ENCODE results near the gene RBM33. TPM values are rescaled to one million over a fixed set of nuclear protein-coding genes. Genes with fewer than 3 reads are reported as not detected.

Gene RBM33
- total and polyA plus RNA-seq, 10 of the 15 experiments (the other 5 are each of a cell fraction or from before 2014, with no cell fraction given): 4.7 to 67.2 (median 24.3) TPM

DNA sequence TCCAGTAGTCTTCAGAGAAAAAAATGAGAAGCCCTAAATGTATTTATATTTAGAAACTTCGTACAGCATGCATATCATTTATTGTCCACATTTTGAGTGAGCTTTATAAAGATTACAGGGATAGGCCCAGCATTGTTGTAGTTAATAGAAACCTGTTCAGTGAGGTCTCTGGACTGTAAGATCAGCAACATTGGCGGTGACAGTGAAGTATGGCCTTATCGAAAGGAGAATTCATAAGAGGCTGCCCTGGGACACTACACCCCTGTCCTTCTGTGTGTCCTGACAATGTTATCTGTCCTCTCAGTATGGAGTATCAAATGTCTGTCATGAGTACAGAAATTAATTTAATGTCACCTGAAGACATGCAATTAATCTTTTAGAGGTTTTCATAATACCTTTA lies 110.6 kb downstream of the RBM33 start:
- Histone ChIP-seq H3K27me3 (replicated peaks in 1 of 2; ENCODE audit: control insufficient read depth in 2 of 2, insufficient read depth in 2 of 2, low read length in 1 of 2) (no peaks in the 10 kb centered on the region), H3K9ac (ENCODE audit: control insufficient read depth, insufficient read depth, low read length) (no peak overlapping the region), H3K4me1 (ENCODE audit: control insufficient read depth, insufficient read depth, low read length) (peaks cover 48% of the 10 kb centered on the region), H3K36me3 (ENCODE audit: control insufficient read depth in 2 of 2, insufficient read depth in 2 of 2, low read length in 1 of 2) (peaks cover 8 to 10% of the 10 kb centered on the region in 2 experiments), H3K9me3 (replicated peaks; ENCODE audit: control insufficient read depth, insufficient read depth, low read length) (peaks cover 4% of the 10 kb centered on the region; the same call in 2 of the 3 replicates), H3K4me2 (ENCODE audit: control insufficient read depth, insufficient read depth) (peak overlapping the region; percentile 28), H2AFZ (ENCODE audit: control insufficient read depth, low read depth, low read length) (no peak overlapping the region), H4K20me1 (ENCODE audit: control insufficient read depth, insufficient read depth) (no peaks in the 10 kb centered on the region), H3K79me2 (ENCODE audit: control insufficient read depth, insufficient read depth, low read length) (peaks cover 75% of the 10 kb centered on the region), H3K4me3 (peak overlapping the region; percentile 30; the same call in 1 of the 2 replicates), H3K27ac (ENCODE audit: control insufficient read depth, insufficient read depth) (0 out of 2 replicates have a peak overlapping the region, but pooled peaks have one; percentile 7)
- CTCF ChIA-PET: interaction anchor here (1.1 to 3.9 kb wide), 2 partner anchors 9 to 156 kb away, joined by 6 to 15 read pairs; no protein-coding TSS in a partner anchor
- SMC1A ChIA-PET (ENCODE audit: uncharacterized antibody, unreplicated experiment): interaction anchor here (0.9 to 1.6 kb wide), 7 partner anchors 9 to 158 kb away, joined by 3 to 7 read pairs (median 5); no protein-coding TSS in a partner anchor
- RAD21 ChIA-PET (ENCODE audit: unreplicated experiment): no interaction called here
- intact Hi-C loops (cut with micrococcal nuclease; ENCODE audit: unreplicated experiment) (loop anchor here (10.0 kb wide), 1 partner anchor 550 kb away; no protein-coding TSS in a partner anchor), in situ Hi-C loops (cut with MboI) (loop anchor here (10.0 to 25.0 kb wide), 2 partner anchors 368 to 550 kb away; no protein-coding TSS in a partner anchor)
- BruUV-seq (replicated peaks): no TSS peak
- POLR2A ChIA-PET: no interaction called here
- FAIRE-seq: no peak
- TF ChIP-seq PAX5 (IDR thresholded peaks at IDR 0.05; ENCODE audit: borderline replicate concordance, low read depth, low read length): no peak
- no peak for TF ChIP-seq MXI1 (IDR thresholded peaks at IDR 0.05; ENCODE audit: low read depth, low read length)
- TF ChIP-seq PAX8 (IDR thresholded peaks at IDR 0.05): no peak
- no peak for TF ChIP-seq RUNX3 (IDR thresholded peaks at IDR 0.05; ENCODE audit: low read length)
- TF ChIP-seq LARP7 (IDR thresholded peaks at IDR 0.05): no peak
- no peak for TF ChIP-seq CHD2 (IDR thresholded peaks at IDR 0.05; ENCODE audit: borderline replicate concordance, low read depth, low read length)
- no peak for TF ChIP-seq ATF7 (IDR thresholded peaks at IDR 0.05; ENCODE audit: low read depth)
- TF ChIP-seq NFYA (IDR thresholded peaks at IDR 0.05; ENCODE audit: borderline replicate concordance, low read depth, low read length): no peak
- TF ChIP-seq, protein P1, sequence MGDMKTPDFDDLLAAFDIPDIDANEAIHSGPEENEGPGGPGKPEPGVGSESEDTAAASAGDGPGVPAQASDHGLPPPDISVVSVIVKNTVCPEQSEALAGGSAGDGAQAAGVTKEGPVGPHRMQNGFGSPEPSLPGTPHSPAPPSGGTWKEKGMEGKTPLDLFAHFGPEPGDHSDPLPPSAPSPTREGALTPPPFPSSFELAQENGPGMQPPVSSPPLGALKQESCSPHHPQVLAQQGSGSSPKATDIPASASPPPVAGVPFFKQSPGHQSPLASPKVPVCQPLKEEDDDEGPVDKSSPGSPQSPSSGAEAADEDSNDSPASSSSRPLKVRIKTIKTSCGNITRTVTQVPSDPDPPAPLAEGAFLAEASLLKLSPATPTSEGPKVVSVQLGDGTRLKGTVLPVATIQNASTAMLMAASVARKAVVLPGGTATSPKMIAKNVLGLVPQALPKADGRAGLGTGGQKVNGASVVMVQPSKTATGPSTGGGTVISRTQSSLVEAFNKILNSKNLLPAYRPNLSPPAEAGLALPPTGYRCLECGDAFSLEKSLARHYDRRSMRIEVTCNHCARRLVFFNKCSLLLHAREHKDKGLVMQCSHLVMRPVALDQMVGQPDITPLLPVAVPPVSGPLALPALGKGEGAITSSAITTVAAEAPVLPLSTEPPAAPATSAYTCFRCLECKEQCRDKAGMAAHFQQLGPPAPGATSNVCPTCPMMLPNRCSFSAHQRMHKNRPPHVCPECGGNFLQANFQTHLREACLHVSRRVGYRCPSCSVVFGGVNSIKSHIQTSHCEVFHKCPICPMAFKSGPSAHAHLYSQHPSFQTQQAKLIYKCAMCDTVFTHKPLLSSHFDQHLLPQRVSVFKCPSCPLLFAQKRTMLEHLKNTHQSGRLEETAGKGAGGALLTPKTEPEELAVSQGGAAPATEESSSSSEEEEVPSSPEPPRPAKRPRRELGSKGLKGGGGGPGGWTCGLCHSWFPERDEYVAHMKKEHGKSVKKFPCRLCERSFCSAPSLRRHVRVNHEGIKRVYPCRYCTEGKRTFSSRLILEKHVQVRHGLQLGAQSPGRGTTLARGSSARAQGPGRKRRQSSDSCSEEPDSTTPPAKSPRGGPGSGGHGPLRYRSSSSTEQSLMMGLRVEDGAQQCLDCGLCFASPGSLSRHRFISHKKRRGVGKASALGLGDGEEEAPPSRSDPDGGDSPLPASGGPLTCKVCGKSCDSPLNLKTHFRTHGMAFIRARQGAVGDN (IDR thresholded peaks at IDR 0.05): no peak
- no peak for TF ChIP-seq MYC (IDR thresholded peaks at IDR 0.05; ENCODE audit: insufficient read depth, insufficient read length, insufficient replicate concordance, low read length, severe bottlenecking)
- no peak for TF ChIP-seq ZNF384 (IDR thresholded peaks at IDR 0.05; ENCODE audit: borderline replicate concordance, low read depth, low read length)
- TF ChIP-seq, protein P2, sequence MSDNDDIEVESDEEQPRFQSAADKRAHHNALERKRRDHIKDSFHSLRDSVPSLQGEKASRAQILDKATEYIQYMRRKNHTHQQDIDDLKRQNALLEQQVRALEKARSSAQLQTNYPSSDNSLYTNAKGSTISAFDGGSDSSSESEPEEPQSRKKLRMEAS (IDR thresholded peaks at IDR 0.05; ENCODE audit: low read depth, low read length): no peak
- ATAC-seq: no peak
- 97% methylated on average over 3 of the region's 3 CpGs for WGBS (ENCODE audit: insufficient coverage, insufficient replicate concordance, low lambda C conversion rate, missing lambda C conversion rate)
- no peak for DNase-seq (ENCODE audit: low read depth, low spot score)
